Ascending aorta (tissue), 2 donors: Measurements from ENCODE around the gene ADH1C. TPM values are rescaled to one million over a fixed set of nuclear protein-coding genes. Genes with fewer than 3 reads are reported as not detected.
A peak's percentile ranks its signal among the peaks of the same experiment; 100 is the strongest.
"Not testable (repeated sequence)": the region's sequence is repeated elsewhere in the genome, so short reads cannot be mapped to it uniquely, and the experiment has no call there.

Experiments
- DNase-seq, 2 donors: peaks; one replicate each; pipeline ENCODE4 v3.0.0-alpha.2; 2019; ENCODE audit warnings: low spot score in 2 of 2
- H3K27ac ChIP-seq, 2 donors: fragments of 200-600 bp; sonication (generic); one replicate each; pipeline ENCODE4 v1.5.1; 2016 to 2017; ENCODE audit warnings: mild to moderate bottlenecking in 1 of 2
- H3K27me3 ChIP-seq: fragments of 200-600 bp; sonication (generic); one replicate; pipeline ENCODE4 v1.5.1; 2017
- H3K36me3 ChIP-seq, 2 donors: fragments of 200-600 bp; sonication (generic); one replicate each; pipeline ENCODE4 v1.5.1; 2016
- H3K4me1 ChIP-seq, 2 donors: fragments of 200-600 bp; sonication (generic); one replicate each; pipeline ENCODE4 v1.5.1; 2016 to 2017; ENCODE audit warnings: mild to moderate bottlenecking in 1 of 2
- H3K4me3 ChIP-seq, 2 donors: fragments of 200-600 bp; sonication (generic); one replicate each; pipeline ENCODE4 v1.5.1; 2016 to 2017; ENCODE audit warnings: mild to moderate bottlenecking in 1 of 2
- H3K9me3 ChIP-seq, 2 donors: fragments of 200-600 bp; sonication (generic); one replicate each; pipeline ENCODE4 v1.5.1; 2016
- intact Hi-C: fragments of 100-400 bp; cut with DNase I; formaldehyde crosslinking; loops from one replicate; pipeline ENCODE4 v1.15.1; 2023
- total RNA-seq: library from RNA; depleted of rRNA; stranded (reverse); fragments of >200 nt; gene quantifications from one replicate; pipeline ENCODE4 v1.1.0, GENCODE V29; 2016
- TF ChIP-seq, protein P1 (sequence below), 3 experiments: fragments of 200-600 bp in 2 of 3; fragments of 450-650 bp in 1 of 3; sonication (generic) in 2 of 3; IDR thresholded peaks; one replicate each; pipeline ENCODE4 v1.5.1; 2016 to 2019; ENCODE audit warnings: antibody characterized with exemption in 3 of 3, mild to moderate bottlenecking in 1 of 3, moderate library complexity in 1 of 3

Gene ADH1C
- total RNA-seq, 1 donor from 2014 or later: 4.6 TPM

DNA sequence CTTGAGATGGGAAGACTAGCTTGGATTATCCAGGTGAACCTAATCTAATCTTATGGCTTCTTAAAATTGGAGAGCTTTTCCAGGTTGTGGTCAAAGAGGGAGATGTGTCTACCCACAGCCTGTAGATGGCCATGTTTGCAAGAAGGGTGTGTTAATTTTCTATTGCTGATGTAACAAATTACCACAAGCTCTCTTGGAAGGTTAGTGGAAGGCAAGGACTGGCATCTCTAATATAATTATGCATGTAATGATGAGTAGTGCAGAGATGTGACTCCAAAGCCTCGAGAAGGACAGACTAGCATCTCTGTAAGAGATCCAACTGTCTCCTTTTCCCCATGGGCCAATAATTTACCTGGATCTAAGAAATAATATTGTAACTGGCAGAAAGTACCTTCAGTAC is 28.2 kb downstream of the ADH1C start:
- TF ChIP-seq, protein P1, sequence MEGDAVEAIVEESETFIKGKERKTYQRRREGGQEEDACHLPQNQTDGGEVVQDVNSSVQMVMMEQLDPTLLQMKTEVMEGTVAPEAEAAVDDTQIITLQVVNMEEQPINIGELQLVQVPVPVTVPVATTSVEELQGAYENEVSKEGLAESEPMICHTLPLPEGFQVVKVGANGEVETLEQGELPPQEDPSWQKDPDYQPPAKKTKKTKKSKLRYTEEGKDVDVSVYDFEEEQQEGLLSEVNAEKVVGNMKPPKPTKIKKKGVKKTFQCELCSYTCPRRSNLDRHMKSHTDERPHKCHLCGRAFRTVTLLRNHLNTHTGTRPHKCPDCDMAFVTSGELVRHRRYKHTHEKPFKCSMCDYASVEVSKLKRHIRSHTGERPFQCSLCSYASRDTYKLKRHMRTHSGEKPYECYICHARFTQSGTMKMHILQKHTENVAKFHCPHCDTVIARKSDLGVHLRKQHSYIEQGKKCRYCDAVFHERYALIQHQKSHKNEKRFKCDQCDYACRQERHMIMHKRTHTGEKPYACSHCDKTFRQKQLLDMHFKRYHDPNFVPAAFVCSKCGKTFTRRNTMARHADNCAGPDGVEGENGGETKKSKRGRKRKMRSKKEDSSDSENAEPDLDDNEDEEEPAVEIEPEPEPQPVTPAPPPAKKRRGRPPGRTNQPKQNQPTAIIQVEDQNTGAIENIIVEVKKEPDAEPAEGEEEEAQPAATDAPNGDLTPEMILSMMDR (IDR thresholded peaks at IDR 0.05): no peak
- no peak for DNase-seq
- H3K27me3 ChIP-seq: no peaks in the 10 kb centered on the region
- H3K9me3 ChIP-seq: peaks cover 8 to 15% of the 10 kb centered on the region in 2 donors
- no peak overlapping the region for H3K4me3 ChIP-seq
- peak overlapping the region; percentile 81 to 82 for H3K27ac ChIP-seq
- peaks cover 6 to 24% of the 10 kb centered on the region in 2 donors for H3K4me1 ChIP-seq
- intact Hi-C loops: loop anchor here (2.0 to 10.0 kb wide), 3 partner anchors 24 to 240 kb away; partner anchors contain the start of gene TRMT10A
- no peaks in the 10 kb centered on the region for H3K36me3 ChIP-seq

- no peaks in the 10 kb centered on the region for H3K27me3 ChIP-seq
- H3K9me3 ChIP-seq: peaks cover 8 to 15% of the 10 kb centered on the region in 2 donors
- TF ChIP-seq, protein P1 (IDR thresholded peaks at IDR 0.05): no peak
- H3K4me3 ChIP-seq: no peak overlapping the region
- peak overlapping the region; percentile 81 to 82 for H3K27ac ChIP-seq
- H3K36me3 ChIP-seq: peaks cover 0 to 3% of the 10 kb centered on the region in 2 donors
- intact Hi-C loops: loop anchor here (2.0 to 10.0 kb wide), 3 partner anchors 23 to 241 kb away; partner anchors contain the start of gene TRMT10A
- peaks cover 6 to 24% of the 10 kb centered on the region in 2 donors for H3K4me1 ChIP-seq
- DNase-seq: peak in 1 of 2 donors; percentile 65
These were observed 28.8 kb downstream of the ADH1C start for GRCh38 chr4:99323756-99324155.

GRCh38 chr4:99321241-99322191 is 31.0 kb downstream of the ADH1C start, which contains the start of gene ADH1B:
TSS of gene ADH1B (minus strand) at chr4:99321401. CDS start at chr4:99321331, 70 bp downstream.
- Histone ChIP-seq H3K9me3 (peaks cover 0 to 10% of the 10 kb centered on the region in 2 donors), H3K4me1 (peaks cover 12 to 30% of the 10 kb centered on the region in 2 donors), H3K27ac (peak within 1 kb of the TSS; percentile 81 to 82), H3K36me3 (peaks cover 0 to 16% of the 10 kb centered on the region in 2 donors), H3K27me3 (no peaks in the 10 kb centered on the region), H3K4me3 (peak within 1 kb of the TSS; percentile 28 to 44)
- TF ChIP-seq, protein P1 (IDR thresholded peaks at IDR 0.05): no peak
- DNase-seq: peak in 1 of 2 donors; percentile 71
- intact Hi-C loops: loop anchor here (2.0 to 10.0 kb wide), 3 partner anchors 61 to 243 kb away; partner anchors contain the start of gene TRMT10A

DNA sequence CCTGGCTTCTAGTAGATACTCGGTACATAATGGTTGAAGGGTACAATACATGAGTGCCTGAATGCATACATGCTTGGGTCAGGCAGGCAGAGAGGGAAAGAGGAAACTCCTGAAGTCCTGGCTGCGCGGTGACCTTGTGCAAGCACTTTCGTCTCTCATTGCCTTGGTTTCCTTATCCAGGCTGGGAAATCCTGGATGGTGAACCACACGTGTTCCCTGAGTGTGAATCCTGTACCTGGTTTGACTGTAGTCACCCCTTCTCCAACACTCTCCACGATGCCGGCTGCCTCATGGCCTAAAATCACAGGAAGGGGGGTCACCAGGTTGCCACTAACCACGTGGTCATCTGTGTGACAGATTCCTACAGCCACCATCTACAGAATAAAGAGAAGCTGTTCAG is 34.7 kb downstream of the ADH1C start:
- H3K27me3 ChIP-seq: not testable (repeated sequence)
- H3K27ac ChIP-seq: peak overlapping the region; percentile 64 to 82
- H3K4me1 ChIP-seq: peaks cover 6 to 12% of the 10 kb centered on the region in 2 donors

DNA sequence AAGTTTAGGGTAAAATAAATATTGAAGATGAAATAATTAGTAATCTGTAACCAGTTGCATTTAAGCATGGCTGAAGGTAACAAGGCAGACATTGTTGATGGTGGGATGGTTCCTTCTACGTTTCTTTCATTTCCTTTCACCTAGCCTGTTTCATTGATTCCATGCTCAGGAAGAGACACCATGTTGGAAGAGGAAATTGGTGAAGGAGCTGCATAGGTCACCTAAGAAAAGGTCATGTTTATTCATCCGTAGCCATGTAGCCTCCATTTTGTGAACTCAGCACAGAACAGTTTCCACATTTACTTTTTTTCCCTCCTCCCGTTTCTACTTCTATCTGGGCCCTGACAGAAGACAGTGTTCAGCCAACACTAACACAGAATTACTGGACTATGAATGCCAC is 35.2 kb downstream of the ADH1C start:
- TF ChIP-seq, protein P1 (IDR thresholded peaks at IDR 0.05): no peak
- DNase-seq: no peak
- Histone ChIP-seq H3K4me3 (peak overlapping the region in 1 of 2 donors; percentile 41), H3K27me3 (no peaks in the 10 kb centered on the region), H3K36me3 (peaks cover 8 to 48% of the 10 kb centered on the region in 2 donors), H3K9me3 (no peaks in the 10 kb centered on the region), H3K27ac (peak overlapping the region; percentile 64 to 82), H3K4me1 (peaks cover 6 to 12% of the 10 kb centered on the region in 2 donors)
- intact Hi-C loops: no loop called here

More for the DNA sequence above, 34.7 kb downstream of the ADH1C start:
- Histone ChIP-seq H3K36me3 (peaks cover 4 to 44% of the 10 kb centered on the region in 2 donors), H3K4me3 (peak overlapping the region in 1 of 2 donors; percentile 41)
- H3K9me3 ChIP-seq, intact Hi-C loops, DNase-seq: not testable (repeated sequence)
